PC-3 (cell line): ENCODE data around the gene S100A16. TPM values are rescaled to one million over a fixed set of nuclear protein-coding genes. Genes with fewer than 3 reads are reported as not detected.

ENCODE experiments used
- ATAC-seq: fragments of 200-7000 bp; cut with Tn5 transposase; 2 replicates; pipeline ENCODE4 v1.9.1; 2020; ENCODE audit warnings: mild to moderate bottlenecking, moderate library complexity
- BruUV-seq: library from RNA; stranded (reverse); fragments of 400-500 nt; replicated peaks from 2 replicates; lab custom pipeline; 2021; lab: Mats Ljungman, UMichigan
- CTCF ChIA-PET: fragments of 300-600 bp; sonication (Branson Sonifier 250); formaldehyde crosslinking; loops from one replicate; lab custom pipeline; 2022; ENCODE audit warnings: antibody characterized with exemption; lab: Charles Lee
- POLR2A ChIA-PET: fragments of 300-600 bp; sonication (Branson Sonifier 250); formaldehyde crosslinking; loops from one replicate; lab custom pipeline; 2022; ENCODE audit warnings: antibody characterized with exemption; ENCODE audit not compliant: unreplicated experiment; lab: Charles Lee
- DNase-seq: peaks from one replicate; pipeline ENCODE4 v3.0.0-alpha.2; 2015
- H2AFZ ChIP-seq: fragments of 300-600 bp; sonication (generic); 2 replicates; pipeline ENCODE4 v1.6.0; 2016; ENCODE audit warnings: antibody characterized with exemption, low read length
- H3F3A ChIP-seq: fragments of 300-600 bp; sonication (generic); one replicate; pipeline ENCODE4 v1.6.0; 2017; ENCODE audit warnings: antibody characterized with exemption, low read length, control low read depth, mild to moderate bottlenecking; ENCODE audit not compliant: unreplicated experiment
- H3K27ac ChIP-seq: fragments of 300-600 bp; sonication (generic); 2 replicates; pipeline ENCODE4 v1.5.1; 2016; ENCODE audit warnings: mild to moderate bottlenecking, low read length
- H3K27me3 ChIP-seq: fragments of 300-600 bp; sonication (generic); 2 replicates; pipeline ENCODE4 v1.6.1; 2016; ENCODE audit warnings: low read length, mixed read lengths
- H3K36me3 ChIP-seq: fragments of 300-600 bp; sonication (generic); 2 replicates; pipeline ENCODE4 v1.6.1; 2016; ENCODE audit warnings: low read depth, mixed run types, low read length, mixed read lengths
- H3K4me1 ChIP-seq: fragments of 300-600 bp; sonication (generic); 2 replicates; pipeline ENCODE4 v1.5.1; 2016; ENCODE audit warnings: low read length; ENCODE audit not compliant: insufficient read depth
- H3K4me2 ChIP-seq: fragments of 300-600 bp; sonication (generic); 2 replicates; pipeline ENCODE4 v1.6.0; 2016; ENCODE audit warnings: low read length
- H3K4me3 ChIP-seq: fragments of 300-600 bp; sonication (generic); 2 replicates; pipeline ENCODE4 v1.5.1; 2016; ENCODE audit warnings: mild to moderate bottlenecking, low read length, mixed read lengths
- H3K79me2 ChIP-seq: fragments of 300-600 bp; sonication (generic); 2 replicates; pipeline ENCODE4 v1.6.1; 2017; ENCODE audit warnings: low read length, mixed read lengths
- H3K9ac ChIP-seq: fragments of 300-600 bp; sonication (generic); 2 replicates; pipeline ENCODE4 v1.6.0; 2016; ENCODE audit warnings: mild to moderate bottlenecking, low read length
- H3K9me2 ChIP-seq: fragments of 300-600 bp; sonication (generic); replicated peaks from 2 replicates; pipeline ENCODE4 v1.6.1; 2016; ENCODE audit warnings: mixed run types, low read length, mixed read lengths
- H3K9me3 ChIP-seq: fragments of 300-600 bp; sonication (generic); 2 replicates; pipeline ENCODE4 v1.6.1; 2016; ENCODE audit warnings: low read length, mixed read lengths
- H4K20me1 ChIP-seq: fragments of 300-600 bp; sonication (generic); 2 replicates; pipeline ENCODE4 v1.6.1; 2016; ENCODE audit warnings: low read length, mixed read lengths
- EZH2 ChIP-seq: fragments of 300-600 bp; sonication (generic); IDR thresholded peaks from one replicate; pipeline ENCODE4 v1.6.1; 2017; ENCODE audit warnings: antibody characterized with exemption, mild to moderate bottlenecking, low read length; ENCODE audit not compliant: unreplicated experiment
- EZH2phosphoT487 ChIP-seq: fragments of 300-600 bp; sonication (generic); IDR thresholded peaks from 2 replicates; pipeline ENCODE4 v1.6.1; 2018; ENCODE audit warnings: mild to moderate bottlenecking, antibody characterized with exemption, low read length, borderline replicate concordance
- intact Hi-C: fragments of 100-400 bp; cut with micrococcal nuclease; formaldehyde crosslinking; loops from 2 replicates; pipeline ENCODE4 v1.9.0; 2023
- total RNA-seq: library from RNA; depleted of rRNA; stranded (reverse); fragments of >200 nt; gene quantifications from 2 replicates; pipeline ENCODE4 v1.2.3, GENCODE V29; 2014
- TF ChIP-seq, protein P1 (sequence below): fragments of 300-600 bp; sonication (generic); conservative IDR thresholded peaks from 2 replicates; pipeline ENCODE4 v1.5.1; 2017; ENCODE audit warnings: antibody characterized with exemption, low read depth, mild to moderate bottlenecking, low read length

S100A16 gene
- total RNA-seq, 1 experiment from 2014 or later: 1,254 TPM

GRCh38 chr1:153652805-153653500, 40.0 kb upstream of the S100A16 start:
- Histone ChIP-seq H4K20me1 (no peaks in the 10 kb centered on the region), H3K9me3 (no peaks in the 10 kb centered on the region), H3K4me2 (peak overlapping the region; percentile 18; the same call in 1 of the 2 replicates), H3K9me2 (no peaks in the 10 kb centered on the region), H2AFZ (no peak overlapping the region), H3K79me2 (no peaks in the 10 kb centered on the region), H3K27ac (no peak overlapping the region), H3K9ac (no peak overlapping the region), H3K4me1 (peaks cover 16% of the 10 kb centered on the region), H3K36me3 (no peaks in the 10 kb centered on the region), H3K4me3 (no peak overlapping the region), H3K27me3 (no peaks in the 10 kb centered on the region), H3F3A (no peaks in the 10 kb centered on the region)
- no peak; the same call in 1 of the 2 replicates for ATAC-seq
- ChIA-PET POLR2A (no interaction called here), CTCF (no interaction called here)
- no TSS peak for BruUV-seq
- TF ChIP-seq, protein P1, sequence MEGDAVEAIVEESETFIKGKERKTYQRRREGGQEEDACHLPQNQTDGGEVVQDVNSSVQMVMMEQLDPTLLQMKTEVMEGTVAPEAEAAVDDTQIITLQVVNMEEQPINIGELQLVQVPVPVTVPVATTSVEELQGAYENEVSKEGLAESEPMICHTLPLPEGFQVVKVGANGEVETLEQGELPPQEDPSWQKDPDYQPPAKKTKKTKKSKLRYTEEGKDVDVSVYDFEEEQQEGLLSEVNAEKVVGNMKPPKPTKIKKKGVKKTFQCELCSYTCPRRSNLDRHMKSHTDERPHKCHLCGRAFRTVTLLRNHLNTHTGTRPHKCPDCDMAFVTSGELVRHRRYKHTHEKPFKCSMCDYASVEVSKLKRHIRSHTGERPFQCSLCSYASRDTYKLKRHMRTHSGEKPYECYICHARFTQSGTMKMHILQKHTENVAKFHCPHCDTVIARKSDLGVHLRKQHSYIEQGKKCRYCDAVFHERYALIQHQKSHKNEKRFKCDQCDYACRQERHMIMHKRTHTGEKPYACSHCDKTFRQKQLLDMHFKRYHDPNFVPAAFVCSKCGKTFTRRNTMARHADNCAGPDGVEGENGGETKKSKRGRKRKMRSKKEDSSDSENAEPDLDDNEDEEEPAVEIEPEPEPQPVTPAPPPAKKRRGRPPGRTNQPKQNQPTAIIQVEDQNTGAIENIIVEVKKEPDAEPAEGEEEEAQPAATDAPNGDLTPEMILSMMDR: no peak
- no peak for TF ChIP-seq EZH2phosphoT487
- TF ChIP-seq EZH2: no peak
- peak; percentile 66 for DNase-seq
- intact Hi-C loops: no loop called here

DNA sequence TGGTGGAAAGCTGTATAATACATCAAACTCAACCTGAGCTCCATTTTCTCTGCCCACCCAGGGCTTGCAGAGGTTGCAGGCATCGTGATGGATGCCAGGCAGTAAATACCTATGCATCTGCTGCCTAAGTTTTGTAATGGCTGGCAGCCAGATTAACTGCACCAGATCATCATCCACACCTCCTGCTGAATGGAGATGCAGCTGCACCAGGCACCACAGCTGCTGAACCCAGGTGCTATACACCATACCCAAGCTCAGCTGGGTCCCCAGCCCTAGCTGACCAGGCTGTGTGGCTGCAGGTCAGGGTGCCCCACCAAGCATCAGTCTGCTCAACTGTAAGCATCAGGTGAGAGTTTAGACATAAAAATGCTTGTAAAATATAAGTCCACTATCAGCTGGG, 38.8 kb upstream of the S100A16 start:
- DNase-seq (no peak), ATAC-seq (no peak)
- BruUV-seq: no TSS peak
- Histone ChIP-seq H4K20me1 (no peaks in the 10 kb centered on the region), H3K4me2 (no peak overlapping the region), H3K9ac (no peak overlapping the region), H3K4me1 (peaks cover 14% of the 10 kb centered on the region), H3K27ac (no peak overlapping the region), H3K79me2 (no peaks in the 10 kb centered on the region), H3K9me3 (no peaks in the 10 kb centered on the region), H3K27me3 (no peaks in the 10 kb centered on the region), H3K9me2 (no peaks in the 10 kb centered on the region), H3K36me3 (0 out of 2 replicates have a peak, but pooled peaks cover 1% of the 10 kb centered on the region), H3F3A (peaks cover 1% of the 10 kb centered on the region), H3K4me3 (no peak overlapping the region), H2AFZ (no peak overlapping the region)
- ChIA-PET CTCF (no interaction called here), POLR2A (interaction anchor here (0.6 kb wide), 1 partner anchor 17 kb away, joined by 3 read pairs; no protein-coding TSS in a partner anchor)
- TF ChIP-seq, protein P1: no peak
- TF ChIP-seq EZH2 (no peak), EZH2phosphoT487 (no peak)
- intact Hi-C loops: no loop called here

GRCh38 chr1:153649863-153650235, 36.9 kb upstream of the S100A16 start:
- intact Hi-C loops: no loop called here

More at GRCh38 chr1:153649863-153650235, 36.9 kb upstream of the S100A16 start:
- CTCF ChIA-PET: no interaction called here
- DNase-seq: peak; percentile 76
- Histone ChIP-seq H3K4me1 (peaks cover 14% of the 10 kb centered on the region), H2AFZ (no peak overlapping the region), H3K36me3 (peaks cover 18% of the 10 kb centered on the region), H3K9ac (no peak overlapping the region), H3K4me2 (no peak overlapping the region), H4K20me1 (0 out of 2 replicates have a peak, but pooled peaks cover 5% of the 10 kb centered on the region), H3K79me2 (no peaks in the 10 kb centered on the region), H3K27ac (no peak overlapping the region), H3K9me2 (no peaks in the 10 kb centered on the region), H3F3A (peaks cover 13% of the 10 kb centered on the region), H3K9me3 (no peaks in the 10 kb centered on the region), H3K27me3 (no peaks in the 10 kb centered on the region), H3K4me3 (no peak overlapping the region)
- POLR2A ChIA-PET: interaction anchor here (0.6 to 1.4 kb wide), 2 partner anchors 14 to 16 kb away, joined by 3 to 10 read pairs; partner anchors contain the start of gene CHTOP
- peak; percentile 76 for ATAC-seq
- BruUV-seq: no TSS peak
- TF ChIP-seq EZH2 (no peak), EZH2phosphoT487 (no peak)
- TF ChIP-seq, protein P1: no peak
